Liver (tissue), 9 donors: ENCODE data around the gene PNPLA3. TPM values are rescaled to one million over a fixed set of nuclear protein-coding genes. Genes with fewer than 3 reads are reported as not detected.

Experiments used
- DNase-seq: peaks from one replicate; pipeline ENCODE4 v3.0.0-alpha.2; 2017; ENCODE audit warnings: low spot score
- H3K27ac ChIP-seq, 2 donors: one replicate each; pipeline ENCODE4 v1.7.0; 2013; ENCODE audit warnings: inconsistent platforms in 2 of 2, low read length in 2 of 2, control low read depth in 1 of 2, low read depth in 1 of 2, mild to moderate bottlenecking in 1 of 2
- H3K27me3 ChIP-seq, 4 donors: one replicate each; pipeline versions ENCODE4 v1.6.1 to v1.7.0; 2013; ENCODE audit warnings: low read length in 3 of 4, inconsistent platforms in 1 of 4, mild to moderate bottlenecking in 1 of 4, moderate library complexity in 1 of 4; ENCODE audit not compliant: control insufficient read depth in 4 of 4, insufficient read depth in 4 of 4
- H3K36me3 ChIP-seq, 4 donors: one replicate each; pipeline versions ENCODE4 v1.6.1 to v1.7.0; 2013; ENCODE audit warnings: low read length in 3 of 4, mild to moderate bottlenecking in 3 of 4, low read depth in 1 of 4, moderate library complexity in 1 of 4; ENCODE audit not compliant: control insufficient read depth in 4 of 4, insufficient read depth in 3 of 4
- H3K4me1 ChIP-seq, 4 donors: one replicate each; pipeline versions ENCODE4 v1.6.1 to v1.7.0; 2013; ENCODE audit warnings: low read length in 3 of 4, mild to moderate bottlenecking in 3 of 4, moderate library complexity in 1 of 4; ENCODE audit not compliant: control insufficient read depth in 4 of 4, insufficient read depth in 4 of 4
- H3K4me3 ChIP-seq, 3 donors: one replicate each; pipeline versions ENCODE4 v1.6.1 to v1.7.0; 2013; ENCODE audit warnings: low read length in 3 of 3, control low read depth in 1 of 3, low read depth in 1 of 3, mild to moderate bottlenecking in 1 of 3
- H3K9ac ChIP-seq, 2 donors: one replicate each; pipeline ENCODE4 v1.7.0; 2013; ENCODE audit warnings: low read length in 2 of 2, mild to moderate bottlenecking in 2 of 2, moderate library complexity in 2 of 2, control low read depth in 1 of 2, low read depth in 1 of 2
- H3K9me3 ChIP-seq, 4 donors: one replicate each; pipeline versions ENCODE4 v1.6.1 to v1.7.0; 2013; ENCODE audit warnings: low read length in 3 of 4; ENCODE audit not compliant: control insufficient read depth in 4 of 4
- CTCF ChIP-seq: fragments of 150-350 bp; IDR thresholded peaks from 2 replicates; pipeline ENCODE4 v1.5.1; 2017; ENCODE audit warnings: improper control_type of control experiment, low read depth, low read length; ENCODE audit not compliant: missing input control
- EGR1 ChIP-seq, 2 donors: IDR thresholded peaks; 2 replicates each; pipeline ENCODE4 v1.6.1; 2016 to 2018; ENCODE audit warnings: antibody characterized with exemption in 2 of 2, low read depth in 2 of 2
- FOXA1 ChIP-seq: IDR thresholded peaks from 2 replicates; pipeline ENCODE4 v1.6.1; 2016; ENCODE audit warnings: antibody characterized with exemption
- FOXA2 ChIP-seq: IDR thresholded peaks from 2 replicates; pipeline ENCODE4 v1.6.1; 2016; ENCODE audit warnings: antibody characterized with exemption
- GABPA ChIP-seq, 2 donors: IDR thresholded peaks in 1 of 2; conservative IDR thresholded peaks in 1 of 2; 2 replicates each; pipeline ENCODE4 v1.6.1; 2016; ENCODE audit warnings: antibody characterized with exemption in 2 of 2, mild to moderate bottlenecking in 1 of 2, moderate library complexity in 1 of 2
- HNF4A ChIP-seq, 2 donors: conservative IDR thresholded peaks; 2 replicates each; pipeline ENCODE4 v1.6.1; 2016; ENCODE audit warnings: antibody characterized with exemption in 2 of 2, mild to moderate bottlenecking in 2 of 2
- HNF4G ChIP-seq: IDR thresholded peaks from 2 replicates; pipeline ENCODE4 v1.6.1; 2016; ENCODE audit warnings: antibody characterized with exemption
- JUND ChIP-seq, 2 donors: IDR thresholded peaks; 2 replicates each; pipeline ENCODE4 v1.6.1; 2016; ENCODE audit warnings: antibody characterized with exemption in 2 of 2
- NR2F2 ChIP-seq: IDR thresholded peaks from 2 replicates; pipeline ENCODE4 v1.6.1; 2016; ENCODE audit warnings: antibody characterized with exemption
- RAD21 ChIP-seq, 2 donors: IDR thresholded peaks; 2 replicates each; pipeline ENCODE4 v1.6.1; 2016; ENCODE audit warnings: antibody characterized with exemption in 2 of 2, mild to moderate bottlenecking in 2 of 2
- REST ChIP-seq: IDR thresholded peaks from 2 replicates; pipeline ENCODE4 v1.6.1; 2016; ENCODE audit warnings: antibody characterized with exemption, mild to moderate bottlenecking
- RXRA ChIP-seq, 2 donors: IDR thresholded peaks; 2 replicates each; pipeline ENCODE4 v1.6.1; 2017 to 2018; ENCODE audit warnings: antibody characterized with exemption in 2 of 2, mild to moderate bottlenecking in 1 of 2
- SP1 ChIP-seq: IDR thresholded peaks from 2 replicates; pipeline ENCODE4 v1.6.1; 2018; ENCODE audit warnings: antibody characterized with exemption, mild to moderate bottlenecking
- TAF1 ChIP-seq: conservative IDR thresholded peaks from 2 replicates; pipeline ENCODE4 v1.6.1; 2016; ENCODE audit warnings: antibody characterized with exemption, mild to moderate bottlenecking
- YY1 ChIP-seq: IDR thresholded peaks from 2 replicates; pipeline ENCODE4 v1.6.1; 2016; ENCODE audit warnings: antibody characterized with exemption, mild to moderate bottlenecking
- WGBS: extraction: QIAGEN DNeasy Blood & Tissue Kit; methylation state at CpG from one replicate; pipeline ENCODE4 v1.1.7; 2013; 5-methylcytosine and 5-hydroxymethylcytosine counted together
- polyA plus RNA-seq, 2 donors: library from polyadenylated mRNA; stranded (reverse) in 1 of 2; unstranded in 1 of 2; fragments of 200-250 nt in 1 of 2; fragments of >200 nt in 1 of 2; fragmentation: Nextera tagmentation in 1 of 2; extraction: Ambion mirVana in 1 of 2; gene quantifications; one replicate each; pipeline versions ENCODE4 v1.2.1 to v1.2.3, GENCODE V29; 2013 to 2015
- total RNA-seq, 2 donors: library from RNA; depleted of rRNA; stranded (reverse); fragments of >200 nt; gene quantifications; one replicate each; pipeline ENCODE4 v1.2.3, GENCODE V29; 2014
- TF ChIP-seq, protein P1 (sequence below): IDR thresholded peaks from 2 replicates; pipeline ENCODE4 v1.6.1; 2016; ENCODE audit warnings: antibody characterized with exemption
- TF ChIP-seq, protein P2 (sequence below): IDR thresholded peaks from 2 replicates; pipeline ENCODE4 v1.6.1; 2016; ENCODE audit warnings: antibody characterized with exemption
- TF ChIP-seq, protein P3 (sequence below): IDR thresholded peaks from 2 replicates; pipeline ENCODE4 v1.6.1; 2016; ENCODE audit warnings: antibody characterized with exemption
- donor health status: healthy.
- donor health status: healthy.
- donor health status: healthy.
- donor health status: healthy.
- donor health status: healthy.

Gene PNPLA3
- total and polyA plus RNA-seq, 4 donors = 15.9 to 59.1 (median 24.8) TPM

GRCh38 chr22:43919106-43919973, 4.3 kb upstream of the PNPLA3 start:
- peak overlapping the region in 1 of 2 donors; percentile 40 for H3K9ac ChIP-seq
- whole genome bisulfite sequencing = 38% methylated on average over 16 of the region's 16 CpGs
- DNase-seq = no peak
- H3K4me3 ChIP-seq = no peak overlapping the region
- TF ChIP-seq HNF4G (no peak), SP1 (peak; percentile 36), TAF1 (peak; percentile 41), NR2F2 (no peak), GABPA (IDR thresholded peaks at IDR 0.05 in 1 of 2, conservative IDR thresholded peaks at IDR 0.05 in 1 of 2) (no peak), RAD21 (IDR thresholded peaks at IDR 0.05) (no peak), REST (peak; percentile 79), CTCF (no peak), YY1 (peak; percentile 86), RXRA (IDR thresholded peaks at IDR 0.05) (peak in 1 of 2 donors; percentile 84), JUND (IDR thresholded peaks at IDR 0.05) (peak in 1 of 2 donors; percentile 25), EGR1 (IDR thresholded peaks at IDR 0.05; ENCODE audit: low read depth in 2 of 2) (peak in 1 of 2 donors; percentile 32), HNF4A (conservative IDR thresholded peaks at IDR 0.05) (peak; percentile 36 to 75), FOXA1 (no peak), FOXA2 (no peak)
- TF ChIP-seq, protein P1, sequence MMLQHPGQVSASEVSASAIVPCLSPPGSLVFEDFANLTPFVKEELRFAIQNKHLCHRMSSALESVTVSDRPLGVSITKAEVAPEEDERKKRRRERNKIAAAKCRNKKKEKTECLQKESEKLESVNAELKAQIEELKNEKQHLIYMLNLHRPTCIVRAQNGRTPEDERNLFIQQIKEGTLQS = no peak
- TF ChIP-seq, protein P2, sequence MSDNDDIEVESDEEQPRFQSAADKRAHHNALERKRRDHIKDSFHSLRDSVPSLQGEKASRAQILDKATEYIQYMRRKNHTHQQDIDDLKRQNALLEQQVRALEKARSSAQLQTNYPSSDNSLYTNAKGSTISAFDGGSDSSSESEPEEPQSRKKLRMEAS = peak; percentile 56
- TF ChIP-seq, protein P3, sequence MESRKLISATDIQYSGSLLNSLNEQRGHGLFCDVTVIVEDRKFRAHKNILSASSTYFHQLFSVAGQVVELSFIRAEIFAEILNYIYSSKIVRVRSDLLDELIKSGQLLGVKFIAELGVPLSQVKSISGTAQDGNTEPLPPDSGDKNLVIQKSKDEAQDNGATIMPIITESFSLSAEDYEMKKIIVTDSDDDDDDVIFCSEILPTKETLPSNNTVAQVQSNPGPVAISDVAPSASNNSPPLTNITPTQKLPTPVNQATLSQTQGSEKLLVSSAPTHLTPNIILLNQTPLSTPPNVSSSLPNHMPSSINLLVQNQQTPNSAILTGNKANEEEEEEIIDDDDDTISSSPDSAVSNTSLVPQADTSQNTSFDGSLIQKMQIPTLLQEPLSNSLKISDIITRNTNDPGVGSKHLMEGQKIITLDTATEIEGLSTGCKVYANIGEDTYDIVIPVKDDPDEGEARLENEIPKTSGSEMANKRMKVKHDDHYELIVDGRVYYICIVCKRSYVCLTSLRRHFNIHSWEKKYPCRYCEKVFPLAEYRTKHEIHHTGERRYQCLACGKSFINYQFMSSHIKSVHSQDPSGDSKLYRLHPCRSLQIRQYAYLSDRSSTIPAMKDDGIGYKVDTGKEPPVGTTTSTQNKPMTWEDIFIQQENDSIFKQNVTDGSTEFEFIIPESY = peak; percentile 53
- H3K27me3 ChIP-seq = no peaks in the 10 kb centered on the region
- H3K27ac ChIP-seq = peak overlapping the region; percentile 90 to 96
- H3K9me3 ChIP-seq = no peaks in the 10 kb centered on the region
- peaks cover 0 to 29% (median 10%) of the 10 kb centered on the region in 4 donors for H3K4me1 ChIP-seq
- no peaks in the 10 kb centered on the region for H3K36me3 ChIP-seq
